Measurements from ENCODE around the gene PSD. TPM values are rescaled to one million over a fixed set of nuclear protein-coding genes. Genes with fewer than 3 reads are reported as not detected.

PSD gene
- total RNA-seq, 4 donors from 2014 or later: 0.30 to 1.1 (median 0.70) TPM

GRCh38 chr10:102450374-102451104 lies 32.0 kb upstream of the PSD start:
- DNase-seq (ENCODE audit: low spot score in 2 of 2): peak; percentile 31 to 38
- H3K27ac ChIP-seq: peak overlapping the region; percentile 55 to 88 (median 84)
- H3K36me3 ChIP-seq: no peaks in the 10 kb centered on the region
- peaks cover 0 to 23% (median 7%) of the 10 kb centered on the region in 4 donors for H3K4me1 ChIP-seq
- WGBS, 2 donors: 1 to 2% methylated on average over 10 to 14 of the region's 104 CpGs
- no peaks in the 10 kb centered on the region for H3K9me3 ChIP-seq
- H3K27me3 ChIP-seq: no peaks in the 10 kb centered on the region
- TF ChIP-seq CTCF (IDR thresholded peaks at IDR 0.05): no peak
- peak in 1 of 2 donors; percentile 32 for TF ChIP-seq EP300 (IDR thresholded peaks at IDR 0.05)
- peak; percentile 62 to 77 for TF ChIP-seq POLR2A (IDR thresholded peaks at IDR 0.05)
- peak overlapping the region; percentile 64 to 85 (median 78) for H3K4me3 ChIP-seq

DNA sequence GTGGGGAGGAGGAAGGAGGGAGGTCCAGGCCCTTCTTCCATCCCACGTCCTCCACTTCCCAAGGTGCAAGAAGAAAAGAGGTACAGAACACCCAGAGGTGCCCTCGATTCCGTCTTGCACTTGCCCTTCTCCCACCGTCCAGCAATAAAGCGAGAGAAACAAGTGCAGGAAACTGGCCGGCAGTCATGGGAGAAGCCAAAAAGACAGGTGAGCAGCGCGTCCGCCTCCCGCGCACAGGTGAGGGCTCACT lies 31.5 kb upstream of the PSD start:
- DNase-seq (ENCODE audit: low spot score in 2 of 2): no peak
- Histone ChIP-seq H3K27ac (peak overlapping the region; percentile 55 to 88 (median 84)), H3K9me3 (no peaks in the 10 kb centered on the region), H3K4me3 (peak overlapping the region; percentile 64 to 85 (median 78)), H3K36me3 (no peaks in the 10 kb centered on the region), H3K4me1 (peaks cover 0 to 23% (median 7%) of the 10 kb centered on the region in 4 donors), H3K27me3 (no peaks in the 10 kb centered on the region)
- no peak for TF ChIP-seq POLR2A (IDR thresholded peaks at IDR 0.05)
- no peak for TF ChIP-seq EP300 (IDR thresholded peaks at IDR 0.05)
- no peak for TF ChIP-seq CTCF (IDR thresholded peaks at IDR 0.05)
- 0 to 1% methylated on average over 11 of the region's 11 CpGs for WGBS, 2 donors

- H3K4me3 ChIP-seq: peak overlapping the region; percentile 64 to 85 (median 78)
- WGBS, 2 donors: 14 to 16% methylated on average over 30 of the region's 30 CpGs
- H3K27ac ChIP-seq: peak overlapping the region; percentile 55 to 88 (median 84)
- H3K4me1 ChIP-seq: peaks cover 0 to 23% (median 7%) of the 10 kb centered on the region in 4 donors
- no peaks in the 10 kb centered on the region for H3K9me3 ChIP-seq
- peak; percentile 30 to 55 for DNase-seq (ENCODE audit: low spot score in 2 of 2)
- no peaks in the 10 kb centered on the region for H3K27me3 ChIP-seq
- H3K36me3 ChIP-seq: no peaks in the 10 kb centered on the region
- no peak for TF ChIP-seq CTCF (IDR thresholded peaks at IDR 0.05)
- TF ChIP-seq EP300 (IDR thresholded peaks at IDR 0.05): no peak
- no peak for TF ChIP-seq POLR2A (IDR thresholded peaks at IDR 0.05)
These were observed 30.9 kb upstream of the PSD start for GRCh38 chr10:102449321-102450123.

GRCh38 chr10:102444851-102445250 lies 26.3 kb upstream of the PSD start:
- Histone ChIP-seq H3K36me3 (no peaks in the 10 kb centered on the region), H3K27me3 (no peaks in the 10 kb centered on the region), H3K4me3 (no peak overlapping the region), H3K4me1 (peaks cover 0 to 4% (median 2%) of the 10 kb centered on the region in 4 donors), H3K27ac (no peak overlapping the region), H3K9me3 (no peaks in the 10 kb centered on the region)
- WGBS, 2 donors: 59 to 69% methylated on average over 2 of the region's 2 CpGs
- DNase-seq (ENCODE audit: low spot score in 2 of 2): no peak
- no peak for TF ChIP-seq CTCF (IDR thresholded peaks at IDR 0.05)
- TF ChIP-seq POLR2A (IDR thresholded peaks at IDR 0.05): no peak
- no peak for TF ChIP-seq EP300 (IDR thresholded peaks at IDR 0.05)

DNA sequence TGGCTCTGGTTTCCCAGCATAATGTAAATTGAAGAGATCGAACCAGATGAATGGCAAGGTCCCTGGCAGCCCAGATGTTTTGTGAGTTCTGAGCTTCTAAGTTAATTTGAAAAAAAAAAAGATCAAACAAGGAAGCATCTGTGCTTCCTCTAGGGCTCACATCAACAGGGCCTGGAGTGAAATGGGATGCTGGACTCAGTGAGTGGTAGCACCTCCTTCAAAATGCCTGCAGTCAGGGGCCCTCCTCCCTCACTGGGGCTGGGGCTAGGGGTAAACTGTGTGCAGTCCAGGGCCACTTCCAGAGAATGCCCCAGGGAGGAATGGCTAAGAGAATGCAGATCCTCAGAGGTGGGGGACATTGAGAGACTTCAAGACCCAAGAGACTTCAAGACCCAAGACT lies 19.8 kb upstream of the PSD start:
- Histone ChIP-seq H3K36me3 (no peaks in the 10 kb centered on the region), H3K27ac (no peak overlapping the region), H3K27me3 (peaks cover 0 to 21% of the 10 kb centered on the region in 2 donors), H3K9me3 (no peaks in the 10 kb centered on the region), H3K4me1 (peaks cover 0 to 27% (median 4%) of the 10 kb centered on the region in 4 donors), H3K4me3 (no peak overlapping the region)
- TF ChIP-seq EP300 (IDR thresholded peaks at IDR 0.05): no peak
- TF ChIP-seq CTCF (IDR thresholded peaks at IDR 0.05): no peak
- no peak for TF ChIP-seq POLR2A (IDR thresholded peaks at IDR 0.05)
- 81 to 89% methylated on average over 1 of the region's 1 CpG for WGBS, 2 donors
- no peak for DNase-seq (ENCODE audit: low spot score in 2 of 2)
